ENCODE measurements around the gene PPP1R2B.

Gene PPP1R2B

DNA sequence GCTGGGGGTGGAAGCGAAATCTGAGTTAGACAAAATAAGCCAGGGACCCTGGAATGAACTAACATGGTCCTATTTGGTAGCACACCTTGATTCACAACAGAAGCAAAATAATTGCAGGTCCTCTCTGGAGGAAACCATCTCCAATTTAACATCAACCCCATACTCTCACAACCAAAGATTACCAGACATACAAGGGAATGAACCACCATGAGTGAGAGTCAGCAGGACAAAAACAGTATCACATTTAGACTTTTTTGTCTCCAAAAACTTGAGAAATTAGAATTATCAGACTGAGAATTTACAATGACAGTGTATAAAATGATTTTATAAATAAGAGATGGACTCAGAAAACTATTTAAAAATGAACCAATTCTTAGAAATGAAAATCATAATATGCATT lies 21.1 kb downstream of the PPP1R2B start:
- no peak for DNase-seq (ENCODE audit: extremely low read depth in 1 of 2, low read depth in 1 of 2)

DNA sequence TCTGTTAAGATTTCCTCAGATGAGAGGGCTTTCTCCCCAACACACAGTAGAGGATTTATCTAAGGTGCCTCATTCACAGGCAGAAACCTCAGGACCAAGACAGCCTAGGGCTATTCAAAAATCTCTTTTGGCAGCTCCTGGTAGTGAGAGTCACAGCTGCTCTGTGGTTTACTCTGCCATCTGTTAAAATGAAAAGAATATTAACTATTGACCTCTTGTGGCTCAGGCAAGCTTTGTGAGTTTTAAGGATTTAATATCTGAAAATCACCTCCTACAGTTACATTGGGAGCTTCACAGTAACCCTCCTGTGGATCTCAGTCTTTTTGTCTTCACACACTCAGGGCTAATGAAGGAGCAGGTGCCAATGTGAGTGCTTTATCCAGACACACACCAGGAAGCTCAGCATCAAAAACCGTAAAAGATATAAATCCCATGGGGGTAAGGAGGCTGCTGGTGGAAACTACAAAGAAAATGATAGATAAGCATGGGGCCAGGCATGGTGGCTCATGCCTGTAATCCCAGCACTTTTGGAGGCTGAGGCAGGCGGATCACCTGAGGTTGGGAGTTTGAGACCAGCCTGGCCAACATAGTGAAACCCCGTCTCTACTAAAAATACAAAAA lies 29.7 kb downstream of the PPP1R2B start:
- no peak for DNase-seq (ENCODE audit: extremely low read depth in 1 of 2, low read depth in 1 of 2)

DNA sequence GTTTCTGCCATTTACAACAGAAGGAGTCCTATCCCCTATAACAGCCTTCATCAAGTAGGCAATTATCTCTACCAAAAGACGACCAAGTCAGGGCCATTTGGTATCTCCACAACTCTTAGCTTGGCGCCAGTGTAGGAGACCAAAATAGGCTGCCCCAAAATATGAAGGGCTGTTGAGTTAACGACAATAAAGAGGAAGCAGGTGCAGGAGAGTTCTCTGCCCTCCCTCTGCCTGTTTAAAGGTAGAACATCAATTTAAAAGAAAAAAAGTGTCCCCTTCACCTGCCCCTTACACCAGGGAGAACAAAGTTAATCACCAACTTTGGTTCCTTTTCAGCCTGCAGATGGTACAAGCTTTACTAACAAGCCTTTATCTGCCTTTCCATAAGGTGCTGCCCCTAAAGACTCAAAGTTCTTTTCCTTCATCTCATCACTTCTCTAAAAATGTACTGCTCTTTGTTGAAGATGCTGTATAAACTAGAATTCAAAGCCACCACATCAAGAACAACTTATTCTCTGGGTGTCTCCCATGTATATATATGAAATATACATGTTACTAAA lies 33.3 kb downstream of the PPP1R2B start:
- DNase-seq (ENCODE audit: extremely low read depth in 1 of 2, low read depth in 1 of 2): no peak

DNA sequence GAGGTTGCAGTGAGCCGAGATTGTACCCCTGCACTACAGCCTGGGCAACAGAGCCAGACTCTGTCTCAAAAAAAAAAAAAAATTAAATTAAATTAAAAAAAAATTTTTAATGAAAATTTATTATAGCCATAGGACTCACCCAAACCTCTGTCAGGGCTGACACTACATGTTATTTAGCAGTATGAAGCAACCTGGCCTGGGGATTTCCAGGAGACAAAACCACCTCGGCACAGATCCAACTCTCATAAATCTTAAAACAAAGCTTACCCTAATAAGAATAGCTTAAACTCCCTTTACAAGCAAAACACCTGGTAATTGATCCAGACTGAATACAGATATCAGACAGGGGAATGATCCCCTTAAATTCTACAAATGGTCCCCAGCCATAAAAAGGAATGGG lies 38.4 kb downstream of the PPP1R2B start:
- DNase-seq (ENCODE audit: extremely low read depth in 1 of 2, low read depth in 1 of 2): no peak

DNA sequence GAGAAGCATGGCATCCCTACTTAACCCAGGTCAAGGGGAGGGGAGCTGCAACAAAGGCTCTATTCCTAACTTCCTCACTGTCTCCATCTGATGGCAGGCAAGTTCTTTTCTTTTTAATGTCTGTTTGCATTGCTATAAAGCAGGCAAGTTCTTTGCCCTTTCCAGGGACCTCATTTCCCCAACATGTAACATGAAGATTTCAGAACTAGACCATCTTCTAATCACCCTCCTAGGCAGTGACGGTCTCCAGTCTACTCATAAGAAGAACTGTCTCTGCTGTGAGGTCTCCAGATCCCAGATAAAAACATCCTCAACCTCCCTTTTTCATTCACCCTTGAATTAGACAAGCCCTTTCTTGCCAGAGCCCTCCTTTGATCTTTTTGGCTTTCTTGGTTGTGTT lies 42.1 kb downstream of the PPP1R2B start:
- no peak for DNase-seq (ENCODE audit: extremely low read depth in 1 of 2, low read depth in 1 of 2)

DNA sequence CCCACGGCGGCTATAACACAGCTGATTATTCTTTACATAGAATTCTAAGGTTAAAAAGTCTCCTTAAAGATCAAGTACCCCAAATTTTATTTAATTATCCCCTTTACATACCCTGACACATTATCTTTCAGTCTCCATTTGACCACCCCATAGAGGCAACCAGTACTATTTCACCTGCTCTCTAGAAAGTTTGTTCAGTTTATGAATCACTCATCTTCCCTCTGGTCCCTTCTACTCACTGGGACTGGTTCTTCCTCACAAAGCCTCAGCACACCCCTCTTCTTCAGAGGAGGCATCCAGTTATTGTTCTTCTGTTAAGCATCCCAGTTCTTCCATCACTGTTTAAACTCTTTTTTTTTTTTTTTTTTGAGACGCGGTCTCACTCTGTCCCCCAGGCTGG lies 42.8 kb downstream of the PPP1R2B start:
- DNase-seq (ENCODE audit: extremely low read depth in 1 of 2, low read depth in 1 of 2): no peak

DNA sequence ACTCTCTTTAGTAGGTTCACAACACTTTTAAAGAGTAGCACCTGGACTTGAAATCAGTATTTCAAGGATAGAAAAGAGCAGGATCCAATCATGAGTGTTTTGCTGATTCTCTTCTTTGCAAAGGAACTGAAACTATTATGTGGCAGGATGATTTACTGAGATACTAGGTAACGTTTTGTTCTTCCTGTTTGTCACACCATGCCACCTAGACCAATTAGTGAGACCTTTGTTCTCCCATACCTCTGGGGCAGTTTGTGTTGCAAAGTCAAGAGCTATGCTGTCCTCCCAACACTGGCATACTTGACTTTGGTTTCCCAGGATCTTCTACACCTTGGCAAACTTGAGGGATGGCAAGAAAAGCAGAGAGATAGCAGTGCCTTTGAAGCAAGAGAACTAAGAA lies 43.4 kb downstream of the PPP1R2B start:
- DNase-seq (ENCODE audit: extremely low read depth in 1 of 2, low read depth in 1 of 2): no peak

DNA sequence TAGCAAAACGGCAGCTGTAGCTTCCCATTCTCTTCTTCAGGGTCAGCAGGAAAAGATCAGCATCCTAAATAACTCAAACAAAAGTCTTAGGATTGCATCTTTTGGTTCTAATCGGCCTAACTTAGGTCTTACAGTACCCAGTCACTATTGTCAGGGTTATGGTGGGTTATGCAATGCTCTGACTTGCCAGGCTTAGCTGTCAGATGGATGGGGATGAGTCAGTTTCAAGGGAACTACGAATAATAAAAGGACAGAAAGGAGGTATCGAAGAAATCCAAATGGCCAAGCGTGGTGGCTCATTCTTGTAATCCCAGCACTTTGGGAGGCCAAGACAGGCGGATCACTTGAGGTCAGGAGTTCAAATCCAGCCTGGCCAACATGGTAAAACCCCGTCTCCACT lies 46.5 kb downstream of the PPP1R2B start:
- DNase-seq (ENCODE audit: extremely low read depth in 1 of 2, low read depth in 1 of 2): no peak

Data from stimulated activated CD8-positive, alpha-beta memory T cell treated with anti-CD3 and anti-CD28 coated beads, Interleukin-7, amount 100 ng/mL, for 48 hours (primary cell).